ENCODE measurements around the gene XXYLT1. TPM values are rescaled to one million over a fixed set of nuclear protein-coding genes. Genes with fewer than 3 reads are reported as not detected.

The XXYLT1 gene
- total and polyA plus RNA-seq, 10 of the 15 experiments (the other 5 are each of a cell fraction or from before 2014, with no cell fraction given) = 1.2 to 14.2 (median 9.3) TPM

DNA sequence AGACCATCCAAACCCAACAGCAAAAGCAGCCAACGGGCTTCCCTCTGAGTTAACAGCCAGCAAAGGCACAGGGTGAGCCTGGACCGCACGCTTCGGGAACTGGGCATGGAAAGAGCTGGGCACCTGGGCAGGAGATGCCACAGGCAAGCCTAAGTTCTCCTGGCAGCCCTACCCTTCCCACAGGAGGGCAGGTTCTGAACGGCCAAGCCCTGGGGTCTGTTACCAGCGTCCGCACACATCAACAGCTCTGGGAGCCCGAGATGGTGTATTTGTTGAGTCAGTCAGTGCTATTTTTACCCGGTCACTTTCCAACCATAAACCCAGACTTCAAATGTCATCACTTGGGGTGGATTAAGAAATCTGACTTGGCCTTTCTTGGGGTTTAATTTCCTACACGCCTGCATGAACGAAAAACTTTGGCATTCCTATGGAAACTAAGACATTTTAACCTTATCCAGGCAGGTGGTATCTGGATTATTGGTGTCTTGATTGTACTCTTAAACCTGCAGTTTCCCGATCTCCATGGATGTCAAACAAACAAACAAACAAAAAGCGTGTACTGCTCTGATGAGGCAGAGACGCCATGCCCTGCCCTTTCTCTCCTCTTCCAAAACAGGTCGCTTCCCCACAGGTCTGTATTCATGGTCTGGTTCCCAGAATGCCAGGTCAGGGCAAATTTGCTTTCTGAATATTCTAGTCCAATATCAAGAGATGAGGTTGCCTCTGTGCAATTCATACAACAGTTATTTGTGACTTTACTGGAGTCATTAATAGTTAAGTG, 99.7 kb downstream of the XXYLT1 start (continued):
- TF ChIP-seq, protein P1, sequence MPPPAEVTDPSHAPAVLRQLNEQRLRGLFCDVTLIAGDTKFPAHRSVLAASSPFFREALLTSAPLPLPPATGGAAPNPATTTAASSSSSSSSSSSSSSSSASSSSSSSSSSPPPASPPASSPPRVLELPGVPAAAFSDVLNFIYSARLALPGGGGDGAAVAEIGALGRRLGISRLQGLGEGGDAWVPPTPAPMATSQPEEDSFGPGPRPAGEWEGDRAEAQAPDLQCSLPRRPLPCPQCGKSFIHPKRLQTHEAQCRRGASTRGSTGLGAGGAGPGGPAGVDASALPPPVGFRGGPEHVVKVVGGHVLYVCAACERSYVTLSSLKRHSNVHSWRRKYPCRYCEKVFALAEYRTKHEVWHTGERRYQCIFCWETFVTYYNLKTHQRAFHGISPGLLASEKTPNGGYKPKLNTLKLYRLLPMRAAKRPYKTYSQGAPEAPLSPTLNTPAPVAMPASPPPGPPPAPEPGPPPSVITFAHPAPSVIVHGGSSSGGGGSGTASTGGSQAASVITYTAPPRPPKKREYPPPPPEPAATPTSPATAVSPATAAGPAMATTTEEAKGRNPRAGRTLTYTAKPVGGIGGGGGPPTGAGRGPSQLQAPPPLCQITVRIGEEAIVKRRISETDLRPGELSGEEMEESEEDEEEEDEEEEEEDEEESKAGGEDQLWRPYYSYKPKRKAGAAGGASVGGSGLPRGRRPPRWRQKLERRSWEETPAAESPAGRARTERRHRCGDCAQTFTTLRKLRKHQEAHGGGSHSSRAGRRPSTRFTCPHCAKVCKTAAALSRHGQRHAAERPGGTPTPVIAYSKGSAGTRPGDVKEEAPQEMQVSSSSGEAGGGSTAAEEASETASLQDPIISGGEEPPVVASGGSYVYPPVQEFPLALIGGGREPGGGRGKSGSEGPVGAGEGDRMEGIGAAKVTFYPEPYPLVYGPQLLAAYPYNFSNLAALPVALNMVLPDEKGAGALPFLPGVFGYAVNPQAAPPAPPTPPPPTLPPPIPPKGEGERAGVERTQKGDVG (CRISPR knock-in tag; IDR thresholded peaks at IDR 0.05) = no peak
- TF ChIP-seq RCOR1 (conservative IDR thresholded peaks at IDR 0.05; ENCODE audit: low read depth, low read length) (no peak), NFXL1 (IDR thresholded peaks at IDR 0.05; ENCODE audit: borderline replicate concordance) (no peak), NR2C2 (IDR thresholded peaks at IDR 0.05; ENCODE audit: borderline replicate concordance, control insufficient read depth, insufficient read length, low read depth) (no peak), SMARCA5 (IDR thresholded peaks at IDR 0.05) (no peak), ZNF622 (IDR thresholded peaks at IDR 0.05) (no peak)
- TF ChIP-seq, protein P2, sequence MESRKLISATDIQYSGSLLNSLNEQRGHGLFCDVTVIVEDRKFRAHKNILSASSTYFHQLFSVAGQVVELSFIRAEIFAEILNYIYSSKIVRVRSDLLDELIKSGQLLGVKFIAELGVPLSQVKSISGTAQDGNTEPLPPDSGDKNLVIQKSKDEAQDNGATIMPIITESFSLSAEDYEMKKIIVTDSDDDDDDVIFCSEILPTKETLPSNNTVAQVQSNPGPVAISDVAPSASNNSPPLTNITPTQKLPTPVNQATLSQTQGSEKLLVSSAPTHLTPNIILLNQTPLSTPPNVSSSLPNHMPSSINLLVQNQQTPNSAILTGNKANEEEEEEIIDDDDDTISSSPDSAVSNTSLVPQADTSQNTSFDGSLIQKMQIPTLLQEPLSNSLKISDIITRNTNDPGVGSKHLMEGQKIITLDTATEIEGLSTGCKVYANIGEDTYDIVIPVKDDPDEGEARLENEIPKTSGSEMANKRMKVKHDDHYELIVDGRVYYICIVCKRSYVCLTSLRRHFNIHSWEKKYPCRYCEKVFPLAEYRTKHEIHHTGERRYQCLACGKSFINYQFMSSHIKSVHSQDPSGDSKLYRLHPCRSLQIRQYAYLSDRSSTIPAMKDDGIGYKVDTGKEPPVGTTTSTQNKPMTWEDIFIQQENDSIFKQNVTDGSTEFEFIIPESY (IDR thresholded peaks at IDR 0.05) = no peak
